Activated CD4-positive, alpha-beta T cell treated with anti-CD3 and anti-CD28 coated beads, Interleukin-2, amount 50 U/mL, for 1 hour (primary cell): Measurements from ENCODE around the gene OCA2.
"Not testable (repeated sequence)": the region's sequence is repeated elsewhere in the genome, so short reads cannot be mapped to it uniquely, and the experiment has no call there.

ENCODE experiments used
- DNase-seq: peaks from one replicate; pipeline ENCODE4 v3.0.0-alpha.2; 2020

The OCA2 gene

DNA sequence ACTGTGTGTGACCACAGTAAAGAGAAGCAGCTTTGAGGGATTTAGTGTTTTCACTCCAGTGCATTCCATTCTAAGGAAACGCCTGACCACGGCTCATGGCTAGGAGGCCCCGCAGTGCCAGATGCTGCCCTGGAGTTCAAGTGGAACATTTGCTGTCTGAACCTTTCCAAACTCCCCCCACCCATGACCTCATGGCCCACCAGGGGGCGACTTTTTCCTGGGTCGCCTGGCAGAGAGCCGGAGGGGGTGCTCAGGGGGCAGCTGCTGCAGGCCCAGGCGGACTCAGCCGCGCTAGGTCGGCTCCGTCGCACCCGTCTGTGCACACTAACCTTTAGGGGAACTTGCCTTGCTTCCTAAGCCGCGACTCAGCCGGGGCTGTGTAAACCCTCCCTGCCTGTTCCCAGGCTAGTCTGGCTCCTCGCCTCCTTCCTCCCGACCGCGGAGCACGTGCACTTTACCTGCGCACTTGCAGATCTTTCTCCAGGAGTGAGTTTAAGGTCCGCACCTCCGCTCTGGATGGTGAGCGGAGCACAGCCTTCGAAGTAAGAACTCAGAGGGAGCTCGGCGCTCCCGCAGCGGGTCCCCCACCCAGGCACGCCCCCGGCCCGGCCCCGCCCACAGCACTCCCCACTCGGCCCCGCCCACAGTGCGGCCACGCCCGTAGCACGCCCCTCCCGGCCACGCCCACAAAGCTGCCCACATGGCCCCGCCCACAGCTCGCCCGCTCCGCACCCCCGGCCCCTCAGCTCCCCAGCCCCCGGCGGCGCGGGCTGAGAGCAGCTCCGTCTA, at the start of gene OCA2:
TSS of gene OCA2 (minus strand) at position 550 of the 789 bp plus-strand sequence. CDS start 17,441 bp downstream, outside the sequence.
- peak; percentile 54 for DNase-seq

DNA sequence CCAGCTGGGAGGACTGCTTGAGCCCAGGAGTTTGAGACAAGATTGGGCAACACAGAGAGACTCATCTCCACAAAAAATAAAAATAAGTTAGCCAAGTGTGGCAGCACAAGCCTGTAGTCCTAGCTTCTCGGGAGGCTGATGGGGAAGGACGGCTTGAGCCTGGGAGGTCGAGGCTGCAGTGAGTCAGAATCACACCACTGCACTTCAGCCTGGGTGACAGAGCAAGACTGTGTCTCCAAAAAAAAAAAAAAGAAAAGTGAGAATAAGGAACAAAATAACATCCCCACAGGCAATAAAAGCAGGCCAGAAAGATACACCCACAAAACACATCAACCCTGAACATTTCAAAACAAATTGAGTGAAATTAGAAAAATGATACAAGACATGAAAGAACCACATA, 48.7 kb upstream of the OCA2 start:
- DNase-seq = no peak

DNA sequence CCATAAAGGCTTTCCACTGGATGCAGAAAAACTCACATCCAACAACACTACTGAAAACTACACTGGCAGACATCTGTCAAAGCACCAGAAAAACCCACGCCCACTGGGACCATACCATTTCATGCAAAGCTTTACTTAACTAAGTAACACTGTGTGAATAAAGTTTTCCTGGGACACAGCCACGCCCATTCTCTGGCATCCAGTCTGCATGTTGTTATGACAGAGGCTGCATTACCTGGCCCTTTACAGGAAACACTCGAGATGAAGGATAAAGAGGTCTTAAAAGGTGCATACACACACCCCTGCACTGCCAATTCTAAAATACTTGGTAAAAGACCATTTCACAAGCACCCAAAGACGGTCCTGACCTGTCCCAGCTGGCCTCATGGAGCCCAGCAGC, 46.3 kb upstream of the OCA2 start:
- DNase-seq = not testable (repeated sequence)

DNA sequence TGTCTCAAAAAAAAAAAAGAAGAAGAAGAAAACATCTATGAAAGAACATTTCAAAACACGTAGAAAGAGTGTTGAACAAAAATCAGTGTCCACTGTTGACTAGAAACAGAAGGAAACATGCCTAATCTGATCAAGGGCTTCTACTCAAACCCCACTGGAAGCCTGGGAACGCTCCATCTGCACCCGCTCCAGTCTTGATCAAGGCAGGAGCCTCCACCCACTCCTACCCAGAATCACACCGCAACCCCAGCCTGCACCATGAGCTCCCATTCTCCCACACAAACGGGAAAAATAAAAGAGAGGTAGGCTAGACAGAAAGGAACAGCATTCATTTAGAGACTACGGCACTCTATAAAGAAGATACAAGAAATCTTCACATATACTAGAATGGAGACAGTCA, 40.9 kb upstream of the OCA2 start:
- no peak for DNase-seq

DNA sequence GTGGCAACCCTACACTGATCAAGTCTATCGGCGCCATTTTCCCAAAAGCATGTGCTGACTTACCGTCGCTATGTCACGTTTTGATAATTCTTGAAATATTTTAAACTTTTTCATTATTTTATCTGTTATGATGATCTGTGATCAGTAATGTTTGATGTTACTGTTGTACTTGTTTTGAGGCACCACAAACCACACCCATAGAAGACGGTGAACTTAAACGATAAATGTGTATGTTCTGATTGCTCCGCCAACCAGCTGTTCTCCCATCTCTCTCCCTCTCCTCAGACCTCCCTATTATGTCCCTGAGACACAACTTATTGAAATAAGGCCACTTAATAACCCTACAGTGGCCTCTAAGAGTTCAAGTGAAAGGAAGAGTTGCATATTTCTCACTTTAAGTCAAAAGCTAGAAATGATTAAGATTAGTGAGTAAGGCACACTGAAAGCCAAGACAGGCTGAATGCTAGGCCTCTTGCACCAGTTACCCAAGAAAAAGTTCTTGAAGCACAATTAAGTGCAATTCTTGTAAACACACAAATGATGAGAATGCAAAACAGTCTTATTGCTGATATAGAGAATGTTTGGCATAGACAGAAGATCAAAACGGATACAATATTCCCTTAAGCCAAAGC, 38.4 kb upstream of the OCA2 start:
- DNase-seq = not testable (repeated sequence)

DNA sequence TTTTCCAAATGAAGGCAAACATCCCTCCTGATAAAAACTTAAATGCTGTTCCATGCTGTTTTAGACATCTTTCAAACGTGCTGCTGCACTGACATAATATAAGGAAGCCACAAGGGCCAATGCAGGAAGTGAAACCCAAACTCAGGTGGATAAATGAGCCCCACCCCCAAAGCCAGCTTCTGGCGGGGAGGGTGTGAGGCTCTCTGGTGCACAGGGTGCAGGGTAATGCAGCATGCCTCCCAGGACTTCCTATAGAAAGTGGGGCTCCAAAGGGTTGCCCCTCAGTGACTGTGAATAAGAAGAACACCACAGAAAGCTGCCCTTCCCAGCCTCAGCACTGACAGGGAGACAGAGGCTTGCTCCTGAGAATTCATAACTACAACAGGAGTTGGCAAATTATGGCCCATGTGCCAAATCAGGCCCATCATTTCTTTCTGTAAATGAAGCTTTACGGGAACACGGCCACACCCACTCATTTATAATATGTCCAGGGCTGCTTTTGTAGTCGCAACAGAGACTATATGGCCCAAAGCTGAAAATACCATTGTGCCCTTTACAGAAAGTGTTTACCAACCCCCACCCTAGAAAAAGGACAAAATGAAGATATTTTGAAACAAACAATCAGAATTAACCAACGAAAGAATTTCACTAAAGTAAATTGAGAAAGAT, 37.3 kb upstream of the OCA2 start:
- DNase-seq = not testable (repeated sequence)

DNA sequence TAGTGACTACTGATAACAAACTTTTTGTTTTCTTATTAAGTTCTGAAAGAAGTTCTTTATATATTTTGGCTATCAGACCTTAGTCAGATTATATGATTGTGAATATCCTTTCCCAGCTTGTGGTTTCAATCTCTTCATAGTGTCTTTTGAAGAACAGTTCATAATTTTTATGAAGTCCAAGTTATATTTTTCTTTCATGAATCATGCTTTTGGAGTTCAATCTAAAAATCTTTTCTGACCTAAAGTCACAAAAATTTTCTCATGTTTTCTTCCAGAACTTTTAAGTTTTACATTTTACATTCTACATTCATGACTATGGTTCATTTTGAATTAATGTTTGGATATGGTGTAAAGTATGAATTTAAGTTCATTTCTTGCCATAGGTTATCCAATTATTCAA, 34.2 kb upstream of the OCA2 start:
- no peak for DNase-seq

DNA sequence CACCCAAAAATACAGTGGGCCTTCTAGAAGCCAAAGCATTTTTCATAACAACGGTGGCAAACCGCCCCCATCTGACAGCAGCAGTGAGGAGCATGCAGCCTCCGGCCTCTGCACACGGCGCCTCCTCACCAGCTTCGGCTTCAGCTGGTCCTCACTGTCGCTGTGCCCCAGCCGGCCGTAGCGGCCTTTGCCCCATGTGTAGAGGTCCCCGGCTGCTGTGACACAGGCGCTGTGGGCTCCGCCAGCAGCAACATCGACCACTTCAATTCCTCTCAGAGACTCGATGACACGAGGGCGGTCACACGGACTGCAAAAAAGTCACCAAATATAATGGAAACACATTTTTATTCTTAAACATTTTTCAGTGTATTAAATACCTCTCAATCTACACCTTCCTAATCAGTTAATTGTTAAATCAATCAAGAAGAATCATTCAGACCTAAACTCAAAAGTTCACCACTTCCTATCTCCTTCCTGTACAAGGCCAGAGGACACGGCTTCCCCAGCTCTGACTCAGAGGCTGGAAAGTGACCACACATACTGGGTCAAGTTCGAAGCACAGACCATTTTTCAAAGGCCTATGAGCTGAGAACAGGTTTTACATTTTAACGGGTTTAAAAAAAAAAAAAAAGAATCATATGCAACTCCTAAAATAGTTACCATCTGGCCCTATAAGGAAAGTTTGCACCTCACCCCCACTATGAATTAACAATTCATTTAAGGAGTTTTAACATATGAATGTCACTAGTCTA, 33.6 kb upstream of the OCA2 start:
- DNase-seq = no peak

DNA sequence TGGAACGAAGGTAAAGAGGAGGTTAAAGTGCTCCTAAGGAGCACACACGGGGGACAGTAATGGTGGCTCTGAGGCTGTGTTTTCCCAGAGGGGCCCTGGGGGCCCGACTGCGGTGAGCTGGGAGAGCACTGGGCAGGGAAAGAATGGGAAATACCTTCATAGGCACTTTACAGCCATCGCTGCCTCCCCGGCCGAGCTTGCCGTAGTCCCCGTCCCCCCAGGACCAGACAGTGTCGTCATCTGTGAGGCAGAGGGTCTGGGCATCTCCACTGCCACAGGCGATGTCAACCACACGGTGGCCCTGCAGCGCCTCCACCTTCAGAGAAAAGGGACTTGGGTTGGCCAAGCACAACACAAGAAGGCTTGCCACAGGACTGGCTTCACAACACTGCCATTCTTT, 32.8 kb upstream of the OCA2 start:
- DNase-seq = no peak

DNA sequence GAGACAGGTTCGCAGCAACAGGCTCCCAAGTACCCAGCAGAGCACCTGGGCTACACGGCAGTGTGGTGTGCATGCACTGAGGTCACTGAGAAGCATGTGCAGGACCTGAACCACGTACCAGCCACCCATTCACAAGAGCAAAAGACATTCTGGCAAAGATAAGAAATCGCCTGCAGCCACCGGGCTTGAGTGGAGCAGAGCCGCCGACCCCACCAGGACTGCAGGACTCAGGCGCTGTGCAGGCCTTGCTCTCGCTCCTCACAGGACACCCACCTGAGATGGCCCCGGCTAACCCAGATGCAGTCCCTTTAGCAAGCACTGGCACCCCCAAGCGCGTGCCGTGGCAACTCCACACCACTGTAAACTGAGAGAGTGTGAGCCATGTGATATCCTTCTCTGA, 32.3 kb upstream of the OCA2 start:
- no peak for DNase-seq

DNA sequence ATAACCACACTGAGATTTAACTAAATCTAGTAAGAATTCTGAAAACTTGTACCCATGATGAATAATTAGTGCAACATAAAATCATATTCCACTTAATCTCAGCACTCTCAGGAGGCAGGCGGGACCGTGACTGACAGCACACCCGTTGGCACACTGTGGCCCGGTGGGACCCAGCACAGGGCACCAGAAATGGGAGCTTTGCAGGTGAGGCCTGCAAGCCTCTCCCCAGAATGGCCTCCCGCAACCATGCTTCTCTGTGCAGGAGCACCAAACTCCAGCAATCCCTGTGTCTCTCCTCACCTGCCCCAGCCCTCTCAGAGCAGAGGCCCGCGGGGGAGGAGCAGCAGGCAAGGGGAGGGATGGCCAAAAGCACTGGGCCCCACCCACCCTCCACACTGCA, 31.5 kb upstream of the OCA2 start:
- no peak for DNase-seq

DNA sequence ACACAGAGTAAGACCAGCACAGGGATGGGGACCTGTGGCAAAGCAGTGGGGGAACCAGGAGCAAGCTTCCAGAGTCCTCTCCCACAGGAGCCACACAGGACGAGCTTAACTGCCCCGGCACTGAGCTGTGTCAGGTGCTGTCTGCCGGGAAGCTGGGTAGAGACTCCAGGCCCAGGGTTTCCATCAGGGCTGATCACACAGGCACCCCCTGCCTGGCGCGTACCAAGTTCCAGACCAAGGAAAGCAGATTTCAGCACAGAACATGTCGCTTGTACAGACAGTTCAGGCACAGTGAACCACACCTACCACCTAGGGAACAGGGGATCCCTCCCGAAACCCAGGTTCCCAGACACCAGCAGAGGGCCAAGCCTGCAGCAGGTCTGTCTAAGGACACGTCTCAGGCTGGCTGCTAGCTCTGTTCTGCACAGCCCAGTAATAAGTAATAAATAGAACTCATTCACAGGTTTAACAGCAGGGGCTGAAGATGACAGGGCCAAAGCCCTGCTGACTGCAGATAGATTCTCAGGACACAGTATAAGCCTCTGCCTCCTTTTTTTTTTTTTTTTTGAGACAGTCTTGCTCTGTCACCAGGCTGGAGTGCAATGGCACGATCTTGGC, 30.2 kb upstream of the OCA2 start:
- no peak for DNase-seq

DNA sequence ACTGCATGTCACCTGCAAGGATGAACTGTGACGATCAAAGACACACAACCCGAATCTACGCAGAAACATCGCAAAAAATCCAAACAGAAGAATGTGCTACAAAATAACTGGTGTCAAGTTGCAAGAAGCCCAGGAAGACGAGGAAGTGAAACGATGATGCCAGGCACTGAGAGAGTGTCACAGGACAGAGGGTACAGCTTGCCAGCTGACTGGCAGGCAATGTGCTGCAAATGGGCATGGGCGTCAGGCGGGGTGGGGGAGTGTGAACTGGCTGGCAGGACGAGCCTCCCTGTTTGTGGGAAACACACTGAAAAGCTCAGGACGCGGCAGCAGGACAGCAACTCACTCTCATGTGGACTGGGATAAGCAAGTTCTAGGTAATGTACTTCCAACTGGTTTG, 28.9 kb upstream of the OCA2 start:
- no peak for DNase-seq

DNA sequence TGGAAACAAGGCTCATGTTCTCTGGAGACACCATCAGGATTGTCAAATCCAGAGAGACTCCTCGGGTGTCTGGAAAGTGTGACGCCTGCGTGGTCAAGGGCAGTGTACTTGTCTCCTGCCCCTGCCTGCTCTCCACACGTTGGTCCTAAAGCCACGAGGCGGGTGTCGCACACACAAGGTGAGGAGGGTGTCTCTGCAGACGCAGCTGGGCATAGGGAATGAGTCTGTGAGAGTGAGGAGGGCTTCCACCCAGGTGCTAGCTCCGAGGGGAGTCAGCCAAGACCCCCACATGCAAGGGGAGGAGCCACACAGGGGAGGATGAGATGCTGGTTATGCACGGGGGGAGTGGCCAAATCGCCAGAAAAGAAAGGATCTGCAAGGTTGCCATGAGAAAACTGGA, 27.9 kb upstream of the OCA2 start:
- DNase-seq = no peak

DNA sequence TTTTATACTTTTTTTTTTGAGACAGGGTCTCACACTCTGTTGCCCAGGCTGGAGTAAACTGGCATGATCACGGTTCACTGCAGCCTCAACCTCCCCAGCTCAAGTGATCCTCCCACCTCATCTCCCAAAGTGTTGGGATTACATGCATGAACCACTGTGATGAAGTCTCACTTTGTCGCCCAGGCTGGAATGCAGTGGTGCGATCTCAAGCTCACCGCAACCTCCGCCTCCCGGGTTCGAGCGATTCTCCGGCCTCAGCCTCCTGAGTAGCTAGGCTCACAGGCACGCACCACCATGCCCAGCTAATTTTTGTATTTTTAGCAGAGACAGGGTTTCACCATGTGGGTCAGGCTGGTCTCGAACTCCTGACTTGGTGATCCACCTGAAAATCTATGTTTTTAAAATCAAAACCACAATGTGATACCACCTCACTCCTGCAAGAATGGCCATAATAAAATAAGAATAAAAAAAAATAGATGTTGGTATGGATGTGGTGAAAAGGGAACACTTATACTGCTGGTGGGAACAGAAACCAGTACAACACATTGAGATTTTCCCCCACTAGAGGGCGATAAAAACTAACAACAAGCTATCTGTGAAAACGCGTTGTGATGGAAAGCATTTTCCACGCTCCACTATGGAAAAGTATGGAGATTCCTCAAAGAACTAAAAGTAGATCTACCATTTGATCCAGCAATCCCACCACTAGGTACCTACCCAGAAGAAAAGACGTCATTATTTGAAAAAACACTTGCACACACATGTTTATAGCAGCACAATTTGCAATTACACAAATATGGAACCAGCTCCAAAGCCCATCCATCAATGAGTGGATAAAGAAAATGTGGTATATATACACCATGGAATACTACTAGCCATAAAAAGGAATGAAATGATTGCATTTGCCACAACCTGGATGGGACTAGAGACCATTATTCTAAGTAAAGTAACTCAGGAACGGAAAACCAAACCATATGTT, 26.8 kb upstream of the OCA2 start:
- DNase-seq = no peak

DNA sequence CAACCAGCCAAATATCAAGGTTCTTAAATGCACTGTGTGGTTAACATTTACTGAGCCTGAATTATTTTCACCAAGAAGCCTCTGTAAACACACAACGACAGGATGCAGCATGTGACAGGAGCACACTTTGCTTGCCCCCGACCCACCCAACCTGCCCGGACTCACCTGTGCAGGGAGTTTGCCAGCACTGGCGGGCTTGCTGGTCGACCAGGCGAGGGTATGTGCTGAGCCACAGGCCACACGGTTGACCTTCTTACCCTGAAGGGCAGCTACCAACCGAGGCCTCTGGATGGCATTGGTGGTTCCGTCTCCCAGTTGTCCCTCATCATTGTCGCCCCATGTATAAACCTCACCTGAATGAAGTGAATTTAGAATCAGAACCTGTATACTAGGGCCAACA, 25.7 kb upstream of the OCA2 start:
- no peak for DNase-seq

DNA sequence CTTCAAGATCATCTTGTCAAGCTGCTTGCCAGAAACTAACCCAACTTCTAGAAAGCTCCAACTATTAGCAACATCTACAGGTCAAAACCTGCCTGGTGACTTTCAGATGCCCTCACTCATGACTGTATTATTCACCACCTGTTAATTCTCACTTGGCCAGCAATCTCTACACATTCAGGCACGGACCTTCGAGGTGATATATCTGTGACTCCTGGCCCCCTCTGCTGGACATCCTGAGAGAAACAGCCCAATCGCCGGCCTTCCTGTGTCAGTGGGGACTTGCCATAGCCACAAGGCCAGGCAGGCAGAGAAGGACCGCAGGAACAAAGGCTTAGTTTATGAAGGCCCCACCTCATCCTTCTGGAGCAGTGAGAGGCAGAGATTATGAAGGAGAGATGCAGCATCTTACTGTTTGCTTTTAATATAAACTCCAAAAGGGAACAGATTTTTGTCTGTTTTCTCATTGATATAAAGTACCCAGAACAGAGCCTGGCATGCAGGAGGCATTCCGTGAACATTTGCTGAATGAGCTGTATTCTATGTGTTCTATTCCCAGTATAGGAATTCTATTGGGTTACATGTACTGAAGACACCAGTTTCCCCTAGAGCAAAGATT, 24.4 kb upstream of the OCA2 start:
- peak; percentile 38 for DNase-seq

DNA sequence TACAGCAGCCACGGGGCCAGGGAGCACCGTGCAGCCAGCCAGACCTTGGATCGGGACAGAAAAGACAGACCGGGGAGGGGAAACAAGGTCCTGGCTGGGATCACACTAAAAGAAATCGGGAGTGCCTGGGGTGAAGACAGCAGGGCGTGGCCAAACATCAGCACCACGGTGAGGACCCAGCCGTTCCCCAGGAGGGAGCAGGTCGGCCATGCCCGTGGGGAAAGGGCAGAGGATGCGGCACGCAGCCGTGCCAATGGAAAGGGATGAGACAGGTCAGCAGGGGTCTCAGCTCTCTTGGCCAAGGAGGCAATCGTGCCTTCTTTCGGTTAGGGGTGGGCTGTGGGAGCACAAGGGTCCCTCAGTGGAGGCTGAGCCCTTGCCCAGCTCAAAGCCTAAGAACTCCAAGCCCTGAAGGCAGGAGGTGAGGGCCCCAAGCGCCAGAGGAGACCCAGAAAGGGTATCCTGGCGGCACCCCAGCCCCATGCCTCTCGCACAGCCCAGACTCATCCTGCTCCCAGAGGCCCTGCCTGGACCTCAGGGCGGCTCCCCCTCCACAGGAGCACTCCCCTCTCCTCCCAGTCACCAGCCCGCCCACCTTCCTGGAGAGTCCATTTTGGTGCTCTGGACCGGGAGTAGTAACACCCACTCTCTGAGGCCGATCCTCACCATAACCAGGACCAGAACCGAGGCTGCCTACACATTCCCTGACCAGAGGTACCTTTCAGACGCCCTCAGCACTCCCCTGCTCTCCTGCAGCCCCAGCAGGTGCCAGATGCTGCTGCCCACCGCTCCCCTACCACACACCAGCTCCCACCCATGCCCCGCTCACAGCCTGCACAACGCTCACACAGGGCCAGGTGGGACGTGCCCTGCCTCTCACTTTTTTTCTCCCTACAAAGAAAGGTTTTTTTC, 23.2 kb upstream of the OCA2 start:
- no peak for DNase-seq

DNA sequence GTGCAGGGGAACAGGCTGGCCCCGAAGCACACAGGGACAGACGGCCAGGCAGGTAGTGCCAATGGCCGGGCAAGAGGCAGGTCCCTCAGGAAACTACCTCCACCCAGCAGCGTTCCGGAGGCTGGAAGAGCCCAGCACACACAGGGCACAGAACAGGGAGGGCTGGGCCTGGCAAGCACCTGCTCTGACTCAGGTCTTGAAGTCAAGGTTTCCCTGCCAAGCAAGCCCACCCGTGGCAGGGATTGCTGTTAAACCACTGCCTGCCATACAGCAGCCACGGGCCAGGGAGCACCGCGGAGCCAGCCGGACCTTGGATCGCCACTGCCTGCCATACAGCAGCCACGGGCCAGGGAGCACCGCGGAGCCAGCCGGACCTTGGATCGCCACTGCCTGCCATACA, 22.5 kb upstream of the OCA2 start:
- not testable (repeated sequence) for DNase-seq

DNA sequence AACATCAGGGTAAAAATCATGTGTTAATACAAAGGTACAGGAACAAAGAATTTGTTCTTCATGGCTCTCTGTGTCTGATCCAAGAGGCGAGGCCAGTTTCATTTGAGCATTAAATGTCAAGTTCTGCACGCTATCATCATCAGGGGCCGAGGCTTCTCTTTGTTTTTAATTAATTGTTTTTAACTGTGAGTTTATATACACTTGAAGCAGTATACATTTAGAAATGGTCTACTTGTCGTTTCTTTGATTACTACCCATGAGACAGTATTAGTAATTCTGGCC, 21.2 kb upstream of the OCA2 start:
- DNase-seq = no peak
